GM19351 (cell line): ENCODE data around the gene CISTR.
"Not testable (repeated sequence)": the region's sequence is repeated elsewhere in the genome, so short reads cannot be mapped to it uniquely, and the experiment has no call there.

Experiments used
- ATAC-seq: cut with Tn5 transposase; IDR thresholded peaks from one replicate; pipeline ENCODE4 v1.9.1; 2021; ENCODE audit warnings: mild to moderate bottlenecking, moderate library complexity; ENCODE audit not compliant: unreplicated experiment

CISTR gene

DNA sequence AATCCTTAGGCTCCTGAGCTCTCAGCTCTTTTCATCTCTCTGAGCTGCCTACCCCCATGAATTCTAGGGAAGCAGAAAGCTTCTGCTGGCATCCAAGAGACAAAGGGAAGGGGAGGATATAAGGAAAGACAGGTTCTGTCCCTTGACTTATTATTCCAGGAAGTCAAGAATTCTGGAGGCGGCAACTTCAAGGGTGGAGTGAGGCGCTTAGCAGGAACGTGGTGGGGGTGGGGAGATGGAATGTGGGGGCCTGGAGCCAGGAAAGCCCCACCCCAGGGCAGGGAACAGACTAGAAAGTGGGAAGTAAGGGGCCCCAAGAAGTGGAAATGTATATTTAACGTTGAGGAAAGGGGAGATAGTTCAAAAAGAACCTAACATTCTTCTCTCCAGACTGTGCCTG, 26.0 kb downstream of the CISTR start:
- ATAC-seq: no peak

DNA sequence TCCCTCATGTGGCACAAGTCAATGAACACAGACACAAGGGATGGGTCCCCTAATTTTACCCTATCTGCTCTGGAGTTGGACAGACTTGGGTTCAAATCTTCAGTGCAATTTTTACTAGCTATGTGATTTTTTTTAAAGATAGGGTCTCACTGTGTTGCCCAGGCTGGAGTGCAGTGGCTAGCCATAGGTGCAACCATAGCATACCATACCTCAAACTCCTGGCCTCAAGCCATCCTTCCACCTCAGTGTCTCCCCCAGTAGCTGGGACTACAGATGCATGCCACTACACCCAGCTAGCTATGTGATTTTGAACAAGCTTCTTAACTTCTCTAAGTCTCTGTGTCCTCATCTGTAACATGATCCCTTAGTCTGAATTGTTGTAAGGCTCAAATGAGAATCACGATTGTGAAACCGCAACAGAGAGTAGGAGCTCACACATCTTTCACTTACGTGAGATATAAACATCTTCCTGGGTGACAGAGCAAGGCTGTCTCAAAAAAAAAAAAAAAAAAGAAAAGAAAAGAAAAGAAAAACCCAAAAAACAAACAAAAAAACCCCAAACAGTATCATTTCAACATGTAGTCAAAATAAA, 29.2 kb downstream of the CISTR start:
- no peak for ATAC-seq

DNA sequence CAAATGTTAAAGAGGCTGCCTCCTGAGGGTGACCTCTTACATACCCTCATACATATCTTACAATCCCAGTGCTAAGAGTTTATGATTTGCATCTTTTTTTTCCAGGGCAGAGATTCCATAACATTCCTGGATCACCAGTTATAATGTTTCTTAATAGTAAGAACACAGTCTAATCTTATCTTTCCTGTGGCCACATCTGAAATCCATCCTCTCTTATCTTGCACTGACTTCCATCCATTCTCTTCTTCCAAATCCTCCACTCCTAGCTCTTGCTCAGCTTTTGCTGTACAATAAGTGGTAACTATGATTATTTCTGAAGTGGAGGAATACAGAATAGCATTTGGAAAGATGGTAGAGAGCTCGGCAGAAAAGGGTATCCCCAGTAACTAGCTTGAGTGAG, 30.8 kb downstream of the CISTR start:
- no peak for ATAC-seq

DNA sequence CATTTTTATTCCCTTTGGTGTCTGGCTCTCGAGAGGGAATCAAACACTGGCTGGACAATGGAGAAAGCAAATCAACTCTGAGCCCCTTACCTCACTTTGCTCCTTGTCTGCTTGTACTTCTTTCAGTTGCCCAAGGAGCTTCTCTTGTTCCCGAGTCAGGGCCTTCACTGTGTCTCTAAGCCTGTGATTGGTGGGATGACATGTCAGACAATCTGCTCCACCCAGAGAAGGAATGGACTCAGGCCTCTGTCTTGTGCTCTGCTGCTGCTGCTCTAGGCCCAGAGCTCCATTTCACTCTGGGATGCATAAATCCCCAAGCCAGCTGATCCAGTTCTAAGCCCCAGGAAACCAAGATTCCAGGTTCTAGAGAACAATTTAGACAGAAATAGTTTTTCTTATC, 32.1 kb downstream of the CISTR start:
- ATAC-seq: no peak

DNA sequence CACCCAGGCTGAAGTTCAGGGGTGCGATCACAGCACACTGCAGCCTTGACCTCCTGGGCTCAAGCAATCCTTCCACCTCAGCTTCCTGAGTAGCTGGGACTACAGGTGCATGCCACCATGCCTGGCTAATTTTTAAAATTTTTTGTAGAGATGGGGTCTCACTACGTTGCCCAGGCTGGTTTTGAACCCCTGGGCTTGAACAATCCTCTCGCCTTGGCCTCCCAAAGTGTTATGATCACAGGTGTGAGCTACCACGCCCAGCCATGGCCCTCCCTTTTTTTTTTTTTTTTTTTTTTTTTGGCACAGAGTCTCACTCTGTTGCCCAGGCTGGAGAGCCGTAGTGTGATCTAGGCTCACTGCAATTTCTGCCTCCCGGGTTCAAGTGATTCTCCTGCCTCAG, 33.2 kb downstream of the CISTR start:
- not testable (repeated sequence) for ATAC-seq

DNA sequence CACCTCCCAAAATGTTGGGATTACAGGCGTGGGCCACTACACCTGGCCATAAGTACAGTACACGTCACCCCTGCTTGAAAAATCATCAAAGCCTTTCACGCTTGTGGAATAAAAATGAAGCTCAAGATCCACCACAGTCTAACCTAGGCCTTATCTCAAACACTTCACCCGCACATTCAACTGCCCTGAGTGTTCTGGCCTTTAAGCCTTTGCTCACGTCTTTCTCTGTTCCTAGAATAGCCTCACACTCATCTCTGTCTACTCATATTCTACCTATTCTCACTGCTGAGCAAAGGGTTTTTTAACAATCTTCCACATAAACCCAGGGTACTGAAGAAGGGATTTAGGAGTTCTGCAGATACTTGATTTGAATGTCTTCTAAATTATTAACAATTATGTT, 34.5 kb downstream of the CISTR start:
- no peak for ATAC-seq

DNA sequence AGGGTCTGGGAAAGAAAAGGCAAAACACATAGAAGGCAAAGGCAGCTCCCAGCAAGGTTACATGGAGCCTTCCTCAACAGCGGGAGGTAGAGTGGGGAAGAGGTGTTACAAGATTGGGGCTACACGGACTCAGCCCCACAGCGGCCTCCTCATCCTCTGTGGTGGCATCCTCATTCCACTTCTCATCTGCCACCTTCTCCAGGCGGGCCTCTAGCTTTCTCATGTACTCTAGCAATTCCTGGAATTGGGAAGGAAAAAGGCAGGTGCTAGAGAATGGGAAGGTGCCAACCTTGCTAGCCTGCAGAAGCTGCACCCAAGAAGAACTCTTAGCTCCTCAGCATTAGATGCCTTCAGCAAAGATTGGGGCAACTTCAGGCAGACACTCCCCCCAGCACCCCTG, 37.8 kb downstream of the CISTR start:
- ATAC-seq: no peak

DNA sequence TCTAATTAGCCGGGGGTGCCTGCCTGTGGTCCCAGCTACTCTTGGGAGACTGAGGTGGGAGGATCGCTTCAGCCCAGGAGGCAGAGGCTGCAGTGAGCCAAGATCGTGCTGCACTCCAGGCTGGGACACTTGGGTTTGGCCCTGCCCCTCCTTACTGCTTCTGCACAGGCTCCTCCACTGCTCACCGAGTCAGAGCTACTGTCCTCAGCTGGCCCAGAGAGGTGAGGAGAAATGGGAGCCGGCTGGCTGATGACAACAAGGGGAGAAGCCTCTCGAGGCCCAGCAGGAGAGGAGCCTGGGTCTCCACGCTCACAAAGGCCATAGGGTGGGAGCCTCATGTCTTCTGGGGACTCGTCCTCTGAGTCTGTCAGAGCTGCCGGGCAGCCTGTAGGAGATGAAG, 38.3 kb downstream of the CISTR start:
- ATAC-seq: no peak

DNA sequence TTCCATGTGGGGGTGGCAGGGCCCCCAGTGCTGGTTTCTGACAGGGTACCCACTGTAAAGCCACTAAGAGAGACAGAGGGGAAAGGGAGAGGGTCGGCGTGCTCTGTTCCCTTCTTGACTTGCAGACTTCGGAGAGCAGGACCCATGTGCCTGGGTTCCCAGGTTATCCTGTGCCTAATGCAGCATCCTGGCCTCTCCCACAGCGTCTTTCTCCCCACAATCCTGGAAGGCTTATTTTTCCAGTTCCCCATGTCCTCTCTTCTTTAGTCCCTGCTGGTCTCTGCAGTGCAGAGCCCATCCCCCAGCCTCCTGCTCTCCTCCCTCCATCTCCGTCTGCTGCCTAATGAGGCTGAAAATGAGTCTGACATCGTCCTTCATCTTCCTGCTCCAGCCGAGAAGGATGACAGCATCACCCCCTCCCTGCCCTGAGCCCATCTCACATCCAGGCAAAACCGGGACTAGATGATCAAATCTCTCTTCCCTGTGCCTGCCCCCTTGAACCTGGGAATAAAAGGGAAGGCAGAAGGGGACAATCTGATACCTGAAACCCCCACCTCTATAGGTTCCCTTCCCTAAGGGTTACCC, 39.6 kb downstream of the CISTR start:
- ATAC-seq: no peak

DNA sequence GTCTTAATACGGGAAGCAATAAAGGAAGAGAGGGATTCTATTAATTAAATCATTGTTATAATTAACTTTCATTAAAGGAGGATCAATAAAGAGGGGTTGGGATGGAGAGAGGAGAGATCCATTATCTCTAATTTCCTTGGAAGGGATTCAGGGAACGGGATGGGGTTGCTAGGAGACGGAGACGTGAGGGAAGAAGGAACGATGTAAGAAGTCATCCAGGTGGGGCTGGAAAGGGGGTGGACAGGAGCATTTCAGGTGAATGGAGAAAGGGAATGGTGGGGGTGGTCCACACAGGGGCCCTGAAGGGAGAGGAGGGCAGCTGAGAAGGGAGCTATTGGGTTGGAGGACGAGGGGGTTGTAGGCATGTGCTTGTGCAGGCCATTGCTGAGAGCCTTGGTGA, 41.7 kb downstream of the CISTR start:
- ATAC-seq: no peak

DNA sequence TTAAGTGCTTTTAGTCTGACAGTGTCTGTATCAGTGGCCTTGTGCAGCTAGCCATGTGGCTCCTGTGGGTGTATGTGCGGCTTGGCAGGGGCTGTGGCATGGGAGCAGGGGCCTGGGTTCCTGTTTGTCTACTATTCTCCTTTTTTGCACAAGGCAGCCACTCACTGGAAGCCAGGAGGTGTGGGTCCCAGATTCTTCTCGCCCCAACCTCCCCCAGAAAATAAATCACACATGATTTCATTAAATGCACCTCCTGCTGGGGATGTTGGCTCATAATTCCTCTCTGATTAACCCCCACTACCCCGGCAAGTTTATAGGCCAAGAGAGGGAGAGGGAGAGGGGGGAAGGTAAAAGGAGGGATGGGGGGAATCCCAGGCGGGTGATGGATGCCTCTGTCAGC, 42.1 kb downstream of the CISTR start:
- no peak for ATAC-seq

DNA sequence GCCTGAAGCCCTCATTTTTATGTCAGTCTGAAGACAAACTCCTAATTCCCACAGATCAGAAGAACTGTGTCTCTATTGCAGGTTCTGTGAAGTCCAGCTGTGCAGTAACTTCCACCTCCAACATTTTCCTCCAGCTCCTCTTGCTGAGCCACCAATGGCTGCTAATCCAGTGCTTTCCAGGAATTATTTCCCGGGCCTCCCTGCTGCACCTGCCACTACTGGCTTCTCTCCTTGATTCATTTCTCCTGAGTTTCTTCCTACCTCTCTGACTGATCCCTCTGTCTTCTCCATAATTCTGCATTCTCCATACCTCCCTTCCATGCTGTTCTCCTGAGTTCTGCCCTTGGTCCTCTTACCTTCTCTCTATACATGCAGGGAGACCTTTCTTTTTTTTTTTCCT, 45.7 kb downstream of the CISTR start:
- no peak for ATAC-seq

DNA sequence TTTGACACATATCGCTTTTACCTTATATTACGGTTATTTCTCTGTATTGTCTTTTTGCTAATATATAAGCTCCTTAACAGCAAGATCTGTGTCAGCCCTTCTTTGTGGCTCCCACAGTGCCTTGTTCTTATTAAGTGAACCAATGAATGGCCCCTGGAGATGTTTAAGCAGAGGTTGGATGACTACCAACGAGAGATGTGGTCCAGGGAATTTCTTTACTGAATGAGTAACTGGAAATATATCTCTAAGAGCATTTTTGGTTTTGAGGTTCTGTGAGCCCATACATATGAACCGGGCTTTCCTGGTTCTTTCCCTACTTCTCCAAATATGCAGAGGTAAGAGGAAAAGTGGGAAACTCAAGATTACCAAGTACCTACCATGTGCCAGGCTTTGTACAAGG, 48.0 kb downstream of the CISTR start:
- ATAC-seq: no peak

DNA sequence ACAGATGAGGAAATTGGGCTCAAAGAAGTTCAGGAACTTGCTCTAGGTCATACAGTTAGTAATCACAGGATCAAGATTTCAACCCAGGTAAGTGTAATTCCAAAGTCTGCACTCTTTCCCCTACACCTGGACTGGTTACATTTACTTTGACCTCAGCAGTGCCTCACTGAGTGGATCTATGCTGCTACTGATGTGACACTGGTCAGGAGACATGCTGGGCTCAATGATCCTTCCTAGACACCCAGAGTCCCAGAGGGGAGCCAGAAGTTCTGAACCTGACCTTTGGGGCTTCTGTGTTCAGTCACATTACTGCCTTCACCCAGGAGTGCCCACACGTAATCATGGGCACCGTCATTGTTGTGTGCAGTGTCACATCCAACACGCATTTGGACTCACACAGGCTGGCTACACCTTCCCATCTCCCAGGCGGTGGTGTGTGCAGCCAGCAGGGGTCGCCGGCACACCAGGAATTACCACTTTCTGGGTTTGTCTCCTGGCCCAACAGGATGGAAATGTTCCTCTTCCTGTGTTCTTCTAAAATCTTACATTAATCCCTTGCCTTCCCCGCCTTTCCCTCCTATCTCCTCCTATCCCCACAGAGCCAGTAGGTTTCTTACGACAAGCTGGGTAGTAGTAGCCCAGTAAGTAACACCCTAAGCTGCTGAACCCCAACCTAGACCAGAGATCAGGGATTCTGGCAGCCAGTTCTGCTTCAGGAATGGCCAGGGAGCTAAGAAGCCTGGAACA, 50.1 kb downstream of the CISTR start:
- peak; percentile 44 for ATAC-seq

DNA sequence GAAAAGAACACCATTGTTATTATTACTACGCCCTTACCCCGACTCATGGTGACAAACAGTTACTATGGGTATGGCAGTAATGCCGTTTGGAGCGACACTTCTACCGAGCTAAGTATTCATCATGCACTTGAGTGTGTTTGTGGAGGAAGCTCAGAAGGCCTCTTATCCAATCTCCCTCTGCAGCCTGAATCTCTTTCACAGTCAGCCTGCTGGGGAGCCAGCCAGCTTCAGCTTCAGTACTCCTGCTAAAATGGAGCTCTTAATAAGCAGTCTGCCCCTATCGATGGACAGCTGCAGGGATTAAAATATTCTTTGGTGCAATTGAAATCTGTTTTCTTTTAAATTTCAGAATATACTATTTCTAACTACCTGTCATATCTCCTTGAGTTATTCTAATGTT, 51.2 kb downstream of the CISTR start:
- ATAC-seq: no peak

DNA sequence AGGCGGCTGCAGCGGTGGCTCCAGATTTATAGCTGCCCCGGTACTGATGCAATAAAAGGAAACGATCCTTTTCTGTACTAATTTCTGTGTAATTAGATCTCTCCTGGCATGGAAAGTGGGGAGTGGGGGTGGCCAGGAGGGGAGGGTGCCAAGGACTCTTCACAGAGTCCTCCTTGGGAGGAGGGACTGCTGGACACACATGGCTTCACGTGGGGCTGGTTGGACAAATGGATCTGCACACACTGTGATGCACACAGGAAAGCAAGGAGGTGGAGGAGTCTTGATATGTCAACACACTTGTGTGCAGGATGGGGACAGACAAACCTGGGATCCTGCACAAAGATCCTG, 52.1 kb downstream of the CISTR start:
- ATAC-seq: no peak

DNA sequence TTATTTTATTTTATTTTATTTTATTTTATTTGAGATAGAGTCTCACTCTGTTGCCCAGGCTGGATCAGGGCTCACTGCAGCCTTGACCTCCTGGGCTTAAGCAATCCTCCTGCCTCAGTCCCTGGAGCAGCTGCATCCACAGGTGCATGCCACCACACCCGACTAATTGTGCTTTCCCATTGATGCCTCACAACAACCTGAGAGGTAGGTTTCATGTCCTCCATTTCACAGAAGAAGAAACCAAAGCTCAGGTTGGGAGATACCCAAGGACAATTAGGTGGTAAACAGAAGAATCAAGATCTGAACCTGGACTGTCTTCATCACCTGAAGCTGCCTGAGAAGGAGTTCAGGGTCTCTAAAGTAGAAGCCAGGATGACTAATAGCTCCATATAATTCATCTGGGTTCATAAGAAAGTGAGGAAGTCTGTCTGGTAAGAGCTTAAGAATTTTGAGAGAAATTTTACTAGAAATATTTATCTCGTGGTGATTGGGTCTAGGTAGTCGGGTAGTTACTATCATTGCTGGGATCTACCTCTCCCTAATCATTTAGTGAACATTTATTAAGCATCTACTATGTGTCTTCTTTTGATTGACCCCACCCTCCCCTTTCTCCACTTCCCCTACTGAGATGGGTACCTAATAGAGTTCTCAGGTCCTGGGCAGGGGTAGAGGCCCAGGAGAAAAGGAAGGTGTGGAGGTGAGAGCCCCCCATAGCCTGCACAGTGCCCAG, 52.7 kb downstream of the CISTR start:
- ATAC-seq: no peak

DNA sequence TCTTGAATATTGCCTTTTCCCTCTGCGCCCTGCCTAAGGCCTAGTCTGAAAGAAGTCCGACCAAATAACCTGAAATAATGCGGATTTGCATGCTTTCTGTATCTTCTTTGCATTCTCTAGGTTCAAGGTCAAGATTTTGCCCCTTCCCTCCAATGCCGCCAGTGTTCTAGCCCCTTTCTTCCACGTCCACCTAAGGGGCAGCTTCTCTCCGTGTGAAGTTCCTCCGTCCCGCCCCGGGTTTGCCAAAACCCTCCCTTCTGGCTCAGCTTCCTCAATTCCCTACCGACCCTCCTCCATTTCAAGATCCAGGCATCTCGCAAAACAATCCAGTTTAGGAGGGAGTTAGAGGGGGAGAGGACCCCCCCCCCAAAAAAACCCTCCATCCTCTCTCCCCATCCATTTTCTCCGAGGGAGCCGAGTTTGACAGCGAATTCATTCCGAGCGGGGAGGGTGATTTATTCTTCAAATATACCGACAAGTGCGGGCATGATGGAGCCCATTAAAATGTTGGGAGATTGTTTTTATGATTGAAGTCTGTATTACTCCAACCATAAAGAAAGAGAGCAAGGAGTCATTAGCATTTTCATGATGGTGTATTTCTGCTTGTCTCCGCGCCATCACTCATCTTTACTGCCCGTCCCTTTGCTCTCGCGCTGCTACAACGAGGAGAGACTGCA, 55.0 kb downstream of the CISTR start:
- no peak for ATAC-seq
